ENCODE measurements around the gene TBP.

TBP gene

DNA sequence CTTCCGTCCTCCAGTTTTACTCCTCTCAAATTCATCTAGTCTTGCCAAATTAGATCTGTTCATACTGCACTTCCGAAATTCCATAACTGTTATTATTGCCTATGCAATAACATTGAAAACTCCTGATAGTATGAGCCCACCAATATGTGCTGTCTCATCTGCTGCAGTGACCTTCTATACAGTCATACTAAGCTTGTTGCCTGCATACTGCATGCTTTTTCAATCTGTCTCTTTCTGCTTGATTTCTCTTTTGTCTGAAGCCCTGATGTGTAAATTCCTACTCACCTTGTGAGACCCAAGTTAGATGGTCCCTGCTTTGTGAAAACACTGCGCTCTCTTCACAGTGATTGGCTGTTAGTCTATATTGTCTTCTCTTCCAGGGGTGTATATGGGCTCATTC, 1.1 kb downstream of the TBP start:
- peak overlapping the region; percentile 97 for H3K9ac ChIP-seq (ENCODE audit: insufficient read length, low read depth)
- H3K4me3 ChIP-seq (ENCODE audit: insufficient read length, low read depth), result peak overlapping the region; percentile 93
- H3K36me3 ChIP-seq (ENCODE audit: insufficient read depth, insufficient read length, low read length), result peaks cover 50% of the 10 kb centered on the region
- H3K27me3 ChIP-seq (ENCODE audit: insufficient read depth, insufficient read length), result no peaks in the 10 kb centered on the region
- DNase-seq (ENCODE audit: low read depth, low spot score), result no peak
- no peaks in the 10 kb centered on the region for H3K9me3 ChIP-seq (ENCODE audit: insufficient read depth, low read length)
- H3K4me1 ChIP-seq (ENCODE audit: insufficient read depth, insufficient read length), result no peaks in the 10 kb centered on the region
- TF ChIP-seq YY1 (IDR thresholded peaks at IDR 0.05; ENCODE audit: insufficient read depth, insufficient read length) (no peak), ZNF274 (IDR thresholded peaks at IDR 0.05; ENCODE audit: low read depth, low read length) (no peak), SUZ12 (IDR thresholded peaks at IDR 0.05; ENCODE audit: extremely low read depth, insufficient read depth, insufficient read length) (no peak)

DNA sequence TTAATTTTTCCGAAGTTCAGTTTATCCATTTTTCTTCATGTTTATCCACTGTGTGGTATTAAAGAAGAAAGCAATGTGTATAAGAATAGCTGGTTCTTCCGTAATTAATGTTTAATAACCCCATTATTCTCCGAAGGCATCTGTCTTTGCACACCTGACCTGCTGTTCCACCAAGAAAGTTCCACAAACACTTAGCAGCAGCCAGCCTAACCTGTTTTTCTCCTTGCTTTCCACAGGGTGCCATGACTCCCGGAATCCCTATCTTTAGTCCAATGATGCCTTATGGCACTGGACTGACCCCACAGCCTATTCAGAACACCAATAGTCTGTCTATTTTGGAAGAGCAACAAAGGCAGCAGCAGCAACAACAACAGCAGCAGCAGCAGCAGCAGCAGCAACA, 7.4 kb downstream of the TBP start:
- Histone ChIP-seq H3K27me3 (ENCODE audit: insufficient read depth, insufficient read length) (no peaks in the 10 kb centered on the region), H3K4me1 (ENCODE audit: insufficient read depth, insufficient read length) (no peaks in the 10 kb centered on the region), H3K36me3 (ENCODE audit: insufficient read depth, insufficient read length, low read length) (peaks cover 84% of the 10 kb centered on the region), H3K9me3 (ENCODE audit: insufficient read depth, low read length) (no peaks in the 10 kb centered on the region), H3K4me3 (ENCODE audit: insufficient read length, low read depth) (no peak overlapping the region), H3K9ac (ENCODE audit: insufficient read length, low read depth) (no peak overlapping the region)
- DNase-seq (ENCODE audit: low read depth, low spot score), result no peak
- TF ChIP-seq ZNF274 (IDR thresholded peaks at IDR 0.05; ENCODE audit: low read depth, low read length) (no peak), YY1 (IDR thresholded peaks at IDR 0.05; ENCODE audit: insufficient read depth, insufficient read length) (no peak), SUZ12 (IDR thresholded peaks at IDR 0.05; ENCODE audit: extremely low read depth, insufficient read depth, insufficient read length) (no peak)

DNA sequence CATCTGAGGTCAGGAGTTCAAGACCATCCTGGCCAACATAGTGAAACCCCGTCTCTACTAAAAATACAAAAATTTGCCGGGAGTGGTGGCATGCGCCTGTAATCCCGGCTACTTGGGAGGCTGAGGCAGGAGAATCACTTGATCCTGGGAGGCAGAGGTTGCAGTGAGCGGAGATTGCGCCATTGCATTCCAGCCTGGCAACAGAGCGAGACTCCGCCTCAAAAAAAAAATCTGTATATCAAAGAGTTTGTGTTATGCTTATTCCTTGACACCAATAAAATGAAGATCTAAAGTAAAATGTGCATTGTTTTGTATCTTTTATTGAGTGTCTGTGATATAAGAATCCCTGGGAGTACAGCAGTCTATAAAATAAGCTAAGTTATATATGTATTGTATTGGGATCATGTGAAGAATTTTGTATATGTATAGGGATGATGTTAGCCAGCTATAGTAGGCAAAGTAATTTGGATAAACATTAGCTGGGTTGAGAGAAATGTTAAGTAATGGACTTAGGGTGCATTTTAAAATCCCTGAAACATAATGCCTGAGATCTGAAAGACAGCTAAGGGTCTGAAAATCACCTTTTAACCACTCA, 10.9 kb downstream of the TBP start:
- no peak for DNase-seq (ENCODE audit: low read depth, low spot score)
- Histone ChIP-seq H3K36me3 (ENCODE audit: insufficient read depth, insufficient read length, low read length) (peaks cover 83% of the 10 kb centered on the region), H3K9ac (ENCODE audit: insufficient read length, low read depth) (no peak overlapping the region), H3K27me3 (ENCODE audit: insufficient read depth, insufficient read length) (no peaks in the 10 kb centered on the region), H3K4me3 (ENCODE audit: insufficient read length, low read depth) (no peak overlapping the region), H3K4me1 (ENCODE audit: insufficient read depth, insufficient read length) (no peaks in the 10 kb centered on the region), H3K9me3 (ENCODE audit: insufficient read depth, low read length) (no peaks in the 10 kb centered on the region)
- TF ChIP-seq YY1 (IDR thresholded peaks at IDR 0.05; ENCODE audit: insufficient read depth, insufficient read length) (no peak), ZNF274 (IDR thresholded peaks at IDR 0.05; ENCODE audit: low read depth, low read length) (no peak), SUZ12 (IDR thresholded peaks at IDR 0.05; ENCODE audit: extremely low read depth, insufficient read depth, insufficient read length) (no peak)

DNA sequence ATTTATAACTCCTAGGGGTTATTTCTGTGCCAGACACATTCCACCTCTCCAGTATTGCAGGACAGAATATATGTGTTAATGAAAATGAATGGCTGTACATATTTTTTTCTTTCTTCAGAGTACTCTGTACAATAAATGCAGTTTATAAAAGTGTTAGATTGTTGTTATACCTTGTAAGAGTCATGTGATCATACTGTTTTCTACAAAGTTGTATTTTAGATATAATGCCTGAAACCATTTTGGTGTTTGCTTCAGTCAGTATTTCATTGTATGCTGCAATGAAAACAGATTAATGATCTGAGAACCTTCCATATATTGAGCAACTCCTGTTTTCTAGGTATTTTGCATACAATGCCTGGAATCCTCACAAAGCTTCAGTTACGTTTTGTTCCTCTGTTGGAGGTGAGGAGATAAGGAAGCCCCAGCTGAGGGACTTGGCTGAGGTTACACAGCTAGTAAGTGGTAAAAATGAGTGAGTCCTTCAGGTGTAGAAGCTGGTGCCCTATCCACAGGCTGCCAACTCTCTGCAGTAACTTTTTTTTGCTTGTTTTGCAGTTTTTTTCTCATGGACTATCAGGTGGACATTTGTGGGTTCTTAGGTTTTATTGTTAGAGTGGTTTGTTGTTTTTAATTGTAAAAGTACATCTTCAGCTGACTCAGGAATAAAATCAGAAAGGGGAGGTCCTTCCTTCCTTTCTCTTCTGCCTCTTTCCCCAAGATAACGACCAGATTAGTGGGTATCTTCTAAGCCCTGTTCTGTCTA, 18.7 kb downstream of the TBP start:
- H3K4me3 ChIP-seq (ENCODE audit: insufficient read length, low read depth), result no peak overlapping the region
- no peak overlapping the region for H3K9ac ChIP-seq (ENCODE audit: insufficient read length, low read depth)
- no peaks in the 10 kb centered on the region for H3K27me3 ChIP-seq (ENCODE audit: insufficient read depth, insufficient read length)
- DNase-seq (ENCODE audit: low read depth, low spot score), result no peak
- peaks cover 78% of the 10 kb centered on the region for H3K36me3 ChIP-seq (ENCODE audit: insufficient read depth, insufficient read length, low read length)
- no peaks in the 10 kb centered on the region for H3K4me1 ChIP-seq (ENCODE audit: insufficient read depth, insufficient read length)
- H3K9me3 ChIP-seq (ENCODE audit: insufficient read depth, low read length), result no peaks in the 10 kb centered on the region
- TF ChIP-seq SUZ12 (IDR thresholded peaks at IDR 0.05; ENCODE audit: extremely low read depth, insufficient read depth, insufficient read length) (no peak), YY1 (IDR thresholded peaks at IDR 0.05; ENCODE audit: insufficient read depth, insufficient read length) (no peak), ZNF274 (IDR thresholded peaks at IDR 0.05; ENCODE audit: low read depth, low read length) (no peak)

DNA sequence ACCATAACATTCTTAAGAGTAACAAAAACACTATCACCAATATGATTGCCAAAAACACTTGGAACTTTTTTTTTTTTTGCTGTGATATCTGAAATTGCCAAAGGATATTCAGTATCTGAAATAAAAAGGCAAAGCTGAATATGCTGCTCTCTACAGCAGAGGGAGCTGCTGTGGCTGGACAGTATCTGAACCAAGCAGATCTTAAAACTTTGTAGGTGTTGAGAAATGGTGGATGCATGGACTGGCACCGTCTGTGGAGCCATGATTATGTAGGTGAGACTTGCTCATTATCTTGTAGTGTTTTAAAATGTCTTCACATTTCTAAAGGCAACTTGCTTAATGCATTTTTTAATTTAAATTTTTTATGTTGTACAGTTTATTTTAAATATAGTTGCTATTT, 21.1 kb downstream of the TBP start:
- Histone ChIP-seq H3K27me3 (ENCODE audit: insufficient read depth, insufficient read length) (no peaks in the 10 kb centered on the region), H3K9ac (ENCODE audit: insufficient read length, low read depth) (no peak overlapping the region), H3K4me3 (ENCODE audit: insufficient read length, low read depth) (no peak overlapping the region), H3K36me3 (ENCODE audit: insufficient read depth, insufficient read length, low read length) (peaks cover 85% of the 10 kb centered on the region), H3K9me3 (ENCODE audit: insufficient read depth, low read length) (no peaks in the 10 kb centered on the region), H3K4me1 (ENCODE audit: insufficient read depth, insufficient read length) (no peaks in the 10 kb centered on the region)
- no peak for DNase-seq (ENCODE audit: low read depth, low spot score)
- TF ChIP-seq SUZ12 (IDR thresholded peaks at IDR 0.05; ENCODE audit: extremely low read depth, insufficient read depth, insufficient read length) (no peak), ZNF274 (IDR thresholded peaks at IDR 0.05; ENCODE audit: low read depth, low read length) (no peak), YY1 (IDR thresholded peaks at IDR 0.05; ENCODE audit: insufficient read depth, insufficient read length) (no peak)

DNA sequence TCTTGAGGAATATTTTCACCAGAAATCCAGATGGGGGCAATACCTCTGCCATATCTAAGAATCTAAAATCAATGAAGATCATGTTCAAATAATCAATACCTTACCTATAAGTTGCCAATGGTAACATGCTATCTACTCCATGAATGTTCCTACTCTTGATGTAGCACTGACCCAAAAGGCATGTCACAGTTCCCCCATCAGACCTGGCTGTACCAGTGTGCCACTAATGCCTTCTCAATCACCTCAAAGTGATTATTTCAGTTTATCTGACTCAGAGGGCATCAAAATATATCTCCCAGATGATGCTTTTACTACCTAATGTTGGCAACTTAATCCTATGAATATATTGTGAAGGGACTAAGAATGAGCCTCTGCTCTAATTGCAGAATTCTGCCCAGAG, 24.7 kb downstream of the TBP start:
- no peaks in the 10 kb centered on the region for H3K27me3 ChIP-seq (ENCODE audit: insufficient read depth, insufficient read length)
- no peaks in the 10 kb centered on the region for H3K4me1 ChIP-seq (ENCODE audit: insufficient read depth, insufficient read length)

DNA sequence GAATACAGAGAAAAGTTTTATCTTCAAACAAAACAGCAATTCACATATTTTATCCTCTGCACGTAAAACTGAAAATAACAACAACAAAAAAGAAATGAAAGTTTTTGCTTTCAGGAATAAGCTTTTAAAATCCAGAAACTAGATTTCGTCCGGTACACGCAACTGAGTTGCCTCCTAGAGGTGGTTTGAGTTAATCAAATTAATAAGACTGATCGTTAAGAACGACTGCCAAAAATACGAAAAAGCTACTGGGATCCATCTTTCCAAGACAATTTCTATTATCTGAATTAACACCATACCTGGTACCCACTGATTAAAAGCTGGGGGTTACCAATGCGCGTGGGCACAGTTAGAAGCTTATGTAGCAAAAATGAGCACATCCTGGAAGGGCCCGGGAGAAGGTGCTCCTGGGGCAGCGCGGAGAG, 29.6 kb downstream of the TBP start:
- Histone ChIP-seq H3K27me3 (ENCODE audit: insufficient read depth, insufficient read length) (no peaks in the 10 kb centered on the region), H3K36me3 (ENCODE audit: insufficient read depth, insufficient read length, low read length) (peaks cover 43% of the 10 kb centered on the region), H3K4me3 (ENCODE audit: insufficient read length, low read depth) (peak overlapping the region; percentile 93), H3K4me1 (ENCODE audit: insufficient read depth, insufficient read length) (no peaks in the 10 kb centered on the region), H3K9me3 (ENCODE audit: insufficient read depth, low read length) (no peaks in the 10 kb centered on the region), H3K9ac (ENCODE audit: insufficient read length, low read depth) (peak overlapping the region; percentile 95)
- TF ChIP-seq SUZ12 (IDR thresholded peaks at IDR 0.05; ENCODE audit: extremely low read depth, insufficient read depth, insufficient read length), result no peak
- TF ChIP-seq YY1 (IDR thresholded peaks at IDR 0.05; ENCODE audit: insufficient read depth, insufficient read length), result no peak
- no peak for TF ChIP-seq ZNF274 (IDR thresholded peaks at IDR 0.05; ENCODE audit: low read depth, low read length)
- no peak for DNase-seq (ENCODE audit: low read depth, low spot score)

More for the DNA sequence above, 24.7 kb downstream of the TBP start:
- no peak overlapping the region for H3K4me3 ChIP-seq (ENCODE audit: insufficient read length, low read depth)
- no peak overlapping the region for H3K9ac ChIP-seq (ENCODE audit: insufficient read length, low read depth)
- TF ChIP-seq SUZ12 (IDR thresholded peaks at IDR 0.05; ENCODE audit: extremely low read depth, insufficient read depth, insufficient read length) (no peak), ZNF274 (IDR thresholded peaks at IDR 0.05; ENCODE audit: low read depth, low read length) (no peak), YY1 (IDR thresholded peaks at IDR 0.05; ENCODE audit: insufficient read depth, insufficient read length) (no peak)
- H3K9me3 ChIP-seq (ENCODE audit: insufficient read depth, low read length), result no peaks in the 10 kb centered on the region
- DNase-seq (ENCODE audit: low read depth, low spot score), result no peak
- H3K36me3 ChIP-seq (ENCODE audit: insufficient read depth, insufficient read length, low read length), result peaks cover 83% of the 10 kb centered on the region

Measured in NT2/D1 (cell line).